ENCODE measurements around the gene SPATA19. TPM values are rescaled to one million over a fixed set of nuclear protein-coding genes. Genes with fewer than 3 reads are reported as not detected.

SPATA19 gene
- total RNA-seq, 1 donor from 2014 or later: not detected

DNA sequence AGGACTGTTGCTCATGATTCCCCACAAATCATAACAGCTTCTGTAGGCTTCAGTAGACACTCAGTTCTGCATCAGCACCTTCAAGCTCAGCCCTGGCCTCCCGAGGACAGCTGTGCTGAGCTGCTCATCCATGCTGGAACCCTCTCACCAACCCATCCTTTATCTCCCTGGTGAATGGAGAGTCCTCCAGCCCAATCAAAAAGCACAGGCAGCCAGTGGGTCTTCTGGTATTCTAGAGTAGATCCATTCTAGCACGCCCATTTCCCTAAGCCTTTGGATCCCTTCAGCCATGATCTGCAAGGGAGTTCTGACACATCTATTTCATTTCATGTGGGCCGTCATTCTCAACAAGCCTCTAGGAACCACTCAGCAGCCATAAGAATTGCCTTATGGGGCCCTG, 44.6 kb upstream of the SPATA19 start:
- no peak for FAIRE-seq
- no peak for DNase-seq (ENCODE audit: low read depth)
- Histone ChIP-seq H3K4me3 (ENCODE audit: low read depth, low read length) (no peak overlapping the region), H3K27me3 (ENCODE audit: control insufficient read depth, insufficient read depth, low read length) (no peaks in the 10 kb centered on the region), H3K36me3 (ENCODE audit: control insufficient read depth, insufficient read depth, low read length) (no peaks in the 10 kb centered on the region)
- TF ChIP-seq, protein P1, sequence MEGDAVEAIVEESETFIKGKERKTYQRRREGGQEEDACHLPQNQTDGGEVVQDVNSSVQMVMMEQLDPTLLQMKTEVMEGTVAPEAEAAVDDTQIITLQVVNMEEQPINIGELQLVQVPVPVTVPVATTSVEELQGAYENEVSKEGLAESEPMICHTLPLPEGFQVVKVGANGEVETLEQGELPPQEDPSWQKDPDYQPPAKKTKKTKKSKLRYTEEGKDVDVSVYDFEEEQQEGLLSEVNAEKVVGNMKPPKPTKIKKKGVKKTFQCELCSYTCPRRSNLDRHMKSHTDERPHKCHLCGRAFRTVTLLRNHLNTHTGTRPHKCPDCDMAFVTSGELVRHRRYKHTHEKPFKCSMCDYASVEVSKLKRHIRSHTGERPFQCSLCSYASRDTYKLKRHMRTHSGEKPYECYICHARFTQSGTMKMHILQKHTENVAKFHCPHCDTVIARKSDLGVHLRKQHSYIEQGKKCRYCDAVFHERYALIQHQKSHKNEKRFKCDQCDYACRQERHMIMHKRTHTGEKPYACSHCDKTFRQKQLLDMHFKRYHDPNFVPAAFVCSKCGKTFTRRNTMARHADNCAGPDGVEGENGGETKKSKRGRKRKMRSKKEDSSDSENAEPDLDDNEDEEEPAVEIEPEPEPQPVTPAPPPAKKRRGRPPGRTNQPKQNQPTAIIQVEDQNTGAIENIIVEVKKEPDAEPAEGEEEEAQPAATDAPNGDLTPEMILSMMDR (IDR thresholded peaks at IDR 0.05; ENCODE audit: insufficient read depth, low read length, severe bottlenecking): no peak

DNA sequence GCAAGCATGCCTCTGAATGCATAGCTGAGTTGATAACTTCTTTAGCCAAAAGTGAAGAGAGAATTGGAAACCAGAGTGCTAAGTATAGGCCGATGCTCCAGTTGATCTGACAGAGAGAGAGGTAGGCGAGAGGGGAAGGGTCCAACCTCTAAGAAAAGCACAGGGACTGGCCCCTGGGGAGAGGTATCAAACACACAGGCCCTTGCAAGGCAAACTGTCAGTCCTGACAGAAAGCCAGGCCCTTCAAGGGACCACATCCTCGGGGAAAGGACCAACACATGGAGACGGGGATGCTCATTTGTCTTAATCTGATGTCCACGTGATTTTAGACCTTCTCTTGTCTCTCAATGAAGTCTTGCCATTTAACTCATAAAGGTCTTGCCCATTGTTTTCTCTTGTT, 43.9 kb upstream of the SPATA19 start:
- H3K27me3 ChIP-seq (ENCODE audit: control insufficient read depth, insufficient read depth, low read length): no peaks in the 10 kb centered on the region

DNA sequence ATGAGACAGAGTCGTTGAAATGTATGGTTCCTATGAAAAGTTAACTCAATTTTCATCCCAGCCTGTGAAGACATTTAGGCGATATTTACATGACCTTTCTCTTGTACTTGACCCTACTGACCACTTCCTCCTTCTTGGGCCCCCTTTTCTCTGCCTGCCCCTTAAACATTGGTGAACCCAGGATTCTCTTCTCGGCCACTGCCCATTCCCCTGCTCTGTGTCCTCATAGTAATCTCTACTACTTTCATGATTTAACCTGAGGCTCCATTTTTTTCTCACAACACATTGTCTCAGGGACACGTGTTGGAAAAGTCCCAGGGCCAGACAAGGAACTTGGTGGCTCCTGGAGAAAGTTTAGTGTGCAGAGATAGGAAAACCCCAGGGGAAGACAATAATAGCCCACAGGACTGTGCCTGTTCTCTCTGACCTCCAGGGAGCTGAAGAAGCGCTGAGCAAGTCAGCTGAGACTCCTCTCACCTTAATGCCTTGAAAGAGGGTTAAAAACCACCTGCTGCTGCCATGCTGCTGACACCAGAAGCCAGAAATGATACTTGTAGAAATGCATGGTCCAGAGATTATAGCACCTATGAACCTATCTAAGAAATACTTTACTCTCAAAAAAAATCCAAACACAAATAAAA, 42.5 kb upstream of the SPATA19 start:
- no peaks in the 10 kb centered on the region for H3K36me3 ChIP-seq (ENCODE audit: control insufficient read depth, insufficient read depth, low read length)
- TF ChIP-seq, protein P1 (IDR thresholded peaks at IDR 0.05; ENCODE audit: insufficient read depth, low read length, severe bottlenecking): no peak
- no peaks in the 10 kb centered on the region for H3K27me3 ChIP-seq (ENCODE audit: control insufficient read depth, insufficient read depth, low read length)
- H3K4me3 ChIP-seq (ENCODE audit: low read depth, low read length): no peak overlapping the region
- FAIRE-seq (no peak), DNase-seq (ENCODE audit: low read depth) (no peak)

More for the DNA sequence above, 43.9 kb upstream of the SPATA19 start:
- TF ChIP-seq, protein P1 (IDR thresholded peaks at IDR 0.05; ENCODE audit: insufficient read depth, low read length, severe bottlenecking): no peak
- H3K36me3 ChIP-seq (ENCODE audit: control insufficient read depth, insufficient read depth, low read length): no peaks in the 10 kb centered on the region
- no peak overlapping the region for H3K4me3 ChIP-seq (ENCODE audit: low read depth, low read length)
- no peak for DNase-seq (ENCODE audit: low read depth)
- no peak for FAIRE-seq

DNA sequence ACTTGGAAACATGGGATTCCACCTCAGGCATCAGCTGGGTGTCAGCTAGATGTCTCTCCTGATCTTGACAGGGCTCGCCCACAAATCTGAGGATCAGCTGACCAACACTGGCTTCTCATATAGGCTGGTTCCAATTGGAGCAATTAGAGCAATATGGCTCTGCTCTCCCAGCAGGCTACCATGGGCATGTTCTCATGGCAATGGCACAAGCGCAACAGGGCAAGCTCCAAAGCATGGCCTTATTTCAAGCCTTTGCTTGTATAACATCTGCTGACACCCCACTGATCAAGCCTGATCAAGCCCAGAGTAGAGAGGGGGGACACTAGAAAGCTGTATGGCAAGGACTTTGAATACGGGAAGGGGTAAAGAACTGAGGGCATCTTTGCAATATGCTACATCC, 40.7 kb upstream of the SPATA19 start:
- Histone ChIP-seq H3K36me3 (ENCODE audit: control insufficient read depth, insufficient read depth, low read length) (no peaks in the 10 kb centered on the region), H3K4me3 (ENCODE audit: low read depth, low read length) (no peak overlapping the region), H3K27me3 (ENCODE audit: control insufficient read depth, insufficient read depth, low read length) (no peaks in the 10 kb centered on the region)
- DNase-seq (ENCODE audit: low read depth) (no peak), FAIRE-seq (peak; percentile 58)
- TF ChIP-seq, protein P1 (IDR thresholded peaks at IDR 0.05; ENCODE audit: insufficient read depth, low read length, severe bottlenecking): no peak

DNA sequence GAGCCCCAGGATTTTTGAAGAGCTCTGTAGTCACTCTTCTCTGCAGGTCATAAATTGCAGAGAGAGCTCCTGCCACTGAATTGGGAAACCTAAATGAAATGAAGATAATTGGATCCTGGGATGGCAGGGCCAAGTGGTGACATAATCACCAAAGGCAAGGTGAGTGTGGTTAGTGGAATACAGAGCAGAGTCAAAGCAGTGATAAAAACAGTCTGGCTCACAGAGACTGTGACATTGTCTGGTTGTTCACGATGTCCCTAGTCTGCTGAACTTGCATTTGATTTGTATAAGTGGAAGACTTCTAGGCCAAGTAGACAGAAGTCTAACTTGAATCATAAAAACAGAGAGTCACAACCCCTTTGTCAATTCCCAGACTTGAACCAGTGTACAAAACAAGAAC, 26.8 kb upstream of the SPATA19 start:
- no peak for DNase-seq (ENCODE audit: low read depth)
- Histone ChIP-seq H3K36me3 (ENCODE audit: control insufficient read depth, insufficient read depth, low read length) (no peaks in the 10 kb centered on the region), H3K27me3 (ENCODE audit: control insufficient read depth, insufficient read depth, low read length) (no peaks in the 10 kb centered on the region), H3K4me3 (ENCODE audit: low read depth, low read length) (no peak overlapping the region)
- FAIRE-seq: peak; percentile 7
- TF ChIP-seq, protein P1 (IDR thresholded peaks at IDR 0.05; ENCODE audit: insufficient read depth, low read length, severe bottlenecking): no peak

DNA sequence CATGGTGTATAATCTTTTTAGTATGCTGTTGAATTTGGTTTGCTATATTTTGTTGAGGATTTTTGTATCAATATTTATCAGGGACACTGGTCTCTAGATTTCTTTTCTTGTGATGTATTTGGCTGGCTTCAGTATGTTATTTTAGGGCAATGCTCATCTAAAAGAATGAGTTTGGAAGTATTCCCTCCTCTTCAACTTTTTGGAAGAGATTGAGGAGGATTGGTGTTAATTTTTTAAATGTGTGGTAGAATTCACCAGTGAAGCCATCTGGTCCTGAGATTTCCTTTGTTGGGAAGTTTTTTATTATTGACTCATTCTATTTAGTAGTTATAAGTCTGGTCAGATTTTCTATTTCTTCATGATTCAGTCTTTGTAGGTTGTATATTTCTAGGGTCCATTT, 22.1 kb upstream of the SPATA19 start:
- no peak overlapping the region for H3K4me3 ChIP-seq (ENCODE audit: low read depth, low read length)
- no peak for FAIRE-seq
- no peaks in the 10 kb centered on the region for H3K36me3 ChIP-seq (ENCODE audit: control insufficient read depth, insufficient read depth, low read length)
- TF ChIP-seq, protein P1 (IDR thresholded peaks at IDR 0.05; ENCODE audit: insufficient read depth, low read length, severe bottlenecking): no peak
- DNase-seq (ENCODE audit: low read depth): no peak
- H3K27me3 ChIP-seq (ENCODE audit: control insufficient read depth, insufficient read depth, low read length): no peaks in the 10 kb centered on the region

Data from bronchial epithelial cell (primary cell).